ENCODE measurements around the gene SH2B3. TPM values are rescaled to one million over a fixed set of nuclear protein-coding genes. Genes with fewer than 3 reads are reported as not detected.

Gene SH2B3
- total RNA-seq, result 100 to 1,000 TPM in 1 of 7 donors, 10 to 100 TPM in 6; 72.6 to 105 (median 88.3) TPM
- 10 to 100 TPM; 11.5 to 25.5 (median 12.0) TPM for polyA plus RNA-seq
- long read RNA-seq, donor 1, full-length matches to known transcripts, result 4 of 4 reads
- long read RNA-seq, donor 1, partial matches to known transcripts, result 0 of 4 reads
- long read RNA-seq, donor 1, other reads (novel, unspliced or antisense), result 0 of 4 reads
- long read RNA-seq, donor 2, full-length matches to known transcripts, result 9 of 9 reads
- long read RNA-seq, donor 2, partial matches to known transcripts, result 0 of 9 reads
- long read RNA-seq, donor 2, other reads (novel, unspliced or antisense), result 0 of 9 reads

- Histone ChIP-seq H3K4me3 (peak within 1 kb of the TSS; percentile 67 to 96 (median 86)), H3K4me1 (peaks cover 68 to 87% (median 76%) of the 10 kb centered on the region in 6 donors), H3K27ac (peak within 1 kb of the TSS; percentile 94 to 99 (median 98)), H3K36me3 (peaks cover 0 to 5% (median 0%) of the 10 kb centered on the region in 6 donors), H3K9me3 (no peaks in the 10 kb centered on the region), H3K27me3 (replicated peaks in 1 of 7) (no peaks in the 10 kb centered on the region)
- intact Hi-C loops (cut with DNase I; ENCODE audit: low total_unique reads), result no loop called here
- 0 to 1% (median 0%) methylated on average over 4 to 80 of the region's 80 CpGs for WGBS, 5 donors
- no peak for DNase-seq
- TF ChIP-seq POLR2AphosphoS5 (IDR thresholded peaks at IDR 0.05) (peak; percentile 62 to 75 (median 68)), CTCF (IDR thresholded peaks at IDR 0.05 in 8 of 11, conservative IDR thresholded peaks at IDR 0.05 in 3 of 11) (no peak), POLR2A (IDR thresholded peaks at IDR 0.05) (peak in 1 of 3 donors; percentile 59)
Measured at GRCh38 chr12:111405859-111406473, at the start of gene SH2B3. Gene SH2B3, plus strand, starts transcription at chr12:111405923. Its CDS starts 12,223 bp downstream, at chr12:111418146.

- H3K36me3 ChIP-seq, result peaks cover 0 to 26% (median 9%) of the 10 kb centered on the region in 6 donors
- DNase-seq, result no peak
- no peak overlapping the region for H3K4me3 ChIP-seq
- H3K27ac ChIP-seq, result no peak overlapping the region
- TF ChIP-seq POLR2A (IDR thresholded peaks at IDR 0.05), result no peak
- peak in 1 of 3 donors; percentile 56 for TF ChIP-seq POLR2AphosphoS5 (IDR thresholded peaks at IDR 0.05)
- H3K4me1 ChIP-seq, result peaks cover 18 to 80% (median 45%) of the 10 kb centered on the region in 6 donors
- intact Hi-C loops (cut with DNase I; ENCODE audit: low total_unique reads), result no loop called here
- H3K27me3 ChIP-seq (replicated peaks in 1 of 7), result no peaks in the 10 kb centered on the region
- 37 to 63% (median 43%) methylated on average over 10 to 11 of the region's 11 CpGs for WGBS, 5 donors
- peaks cover 0 to 3% (median 0%) of the 10 kb centered on the region in 8 donors for H3K9me3 ChIP-seq
Measured at GRCh38 chr12:111359231-111359913, 46.4 kb upstream of the SH2B3 start.

GRCh38 chr12:111359914-111360276 lies 45.8 kb upstream of the SH2B3 start:
- intact Hi-C loops (cut with DNase I; ENCODE audit: low total_unique reads), result no loop called here
- H3K27ac ChIP-seq, result no peak overlapping the region
- H3K4me3 ChIP-seq, result no peak overlapping the region
- H3K4me1 ChIP-seq, result peaks cover 18 to 82% (median 45%) of the 10 kb centered on the region in 6 donors
- H3K9me3 ChIP-seq, result no peaks in the 10 kb centered on the region
- no peak for TF ChIP-seq POLR2A (IDR thresholded peaks at IDR 0.05)
- H3K27me3 ChIP-seq (replicated peaks in 1 of 7), result no peaks in the 10 kb centered on the region
- 78 to 81% (median 79%) methylated on average over 5 of the region's 5 CpGs for WGBS, 5 donors
- H3K36me3 ChIP-seq, result peaks cover 0 to 31% (median 9%) of the 10 kb centered on the region in 6 donors
- no peak for DNase-seq

- H3K4me3 ChIP-seq, result peak overlapping the region in 1 of 8 donors; percentile 24
- intact Hi-C loops (cut with DNase I; ENCODE audit: low total_unique reads), result no loop called here
- TF ChIP-seq POLR2AphosphoS5 (IDR thresholded peaks at IDR 0.05), result peak in 2 of 3 donors; percentile 28 to 30
- TF ChIP-seq CTCF (IDR thresholded peaks at IDR 0.05 in 8 of 11, conservative IDR thresholded peaks at IDR 0.05 in 3 of 11), result no peak
- TF ChIP-seq POLR2A (IDR thresholded peaks at IDR 0.05), result no peak
- no peak for DNase-seq
- H3K9me3 ChIP-seq, result no peaks in the 10 kb centered on the region
- peaks cover 0 to 36% (median 9%) of the 10 kb centered on the region in 6 donors for H3K36me3 ChIP-seq
- WGBS, 5 donors, result 54 to 70% (median 65%) methylated on average over 4 to 9 of the region's 9 CpGs
- peak overlapping the region in 6 of 8 donors; percentile 35 to 77 (median 68) for H3K27ac ChIP-seq
- H3K4me1 ChIP-seq, result peaks cover 18 to 82% (median 44%) of the 10 kb centered on the region in 6 donors
- no peaks in the 10 kb centered on the region for H3K27me3 ChIP-seq (replicated peaks in 1 of 7)
Measured at GRCh38 chr12:111360325-111360930, 45.3 kb upstream of the SH2B3 start.
